ENCODE results near the gene BCL2A1.
"Not testable (repeated sequence)": the region's sequence is repeated elsewhere in the genome, so short reads cannot be mapped to it uniquely, and the experiment has no call there.

Gene BCL2A1

DNA sequence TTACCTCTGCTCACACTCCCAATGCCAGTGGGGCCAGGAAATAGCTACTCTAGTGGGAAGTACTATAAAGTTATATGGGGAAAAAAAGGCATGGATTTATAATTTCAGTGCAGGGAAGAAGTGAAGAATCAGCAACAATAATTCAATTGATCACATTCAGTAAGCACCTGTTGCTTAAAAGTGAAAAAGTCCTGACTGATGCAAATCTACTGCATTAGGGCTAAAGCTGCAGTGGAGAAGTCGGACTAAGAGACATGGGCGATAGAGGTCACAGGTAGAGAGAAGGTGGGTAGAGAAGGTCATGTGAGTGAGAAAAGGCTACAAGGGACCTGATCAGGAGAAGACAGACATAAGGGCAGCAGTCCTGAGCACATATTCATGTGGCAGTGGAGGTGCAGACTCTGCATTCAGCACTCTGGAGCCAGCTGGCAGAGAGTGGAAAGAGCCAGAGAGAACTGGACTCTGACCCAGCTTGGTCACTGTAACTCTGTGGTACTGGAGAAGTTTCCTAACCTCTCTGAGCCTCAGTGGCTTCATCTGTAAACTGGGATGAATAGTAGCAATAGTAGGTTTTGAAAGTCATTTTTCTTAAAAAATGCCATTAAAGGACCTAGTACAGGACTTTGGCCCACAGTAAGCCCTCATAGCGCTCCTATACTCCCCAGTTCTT, 17.6 kb upstream of the BCL2A1 start:
- no peak for DNase-seq

DNA sequence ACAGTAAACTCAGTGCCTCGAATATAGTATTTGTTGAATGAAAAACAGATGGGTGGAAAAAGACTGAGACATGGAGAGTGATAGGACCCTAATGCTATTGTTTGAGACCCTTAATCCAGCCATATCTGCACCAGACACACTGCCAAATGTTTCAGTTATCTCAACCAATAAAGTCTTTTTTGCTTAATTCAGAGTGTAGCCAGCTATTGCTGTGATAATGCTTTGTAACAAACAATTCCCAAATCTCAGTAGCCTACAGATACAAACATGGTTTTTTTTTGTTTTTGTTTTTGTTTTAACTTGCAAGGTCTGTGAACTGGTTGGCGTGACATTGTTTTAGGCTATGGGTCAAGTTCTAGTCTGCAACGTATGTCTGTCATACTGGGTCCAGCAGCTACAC, 17.0 kb upstream of the BCL2A1 start:
- no peak for DNase-seq

DNA sequence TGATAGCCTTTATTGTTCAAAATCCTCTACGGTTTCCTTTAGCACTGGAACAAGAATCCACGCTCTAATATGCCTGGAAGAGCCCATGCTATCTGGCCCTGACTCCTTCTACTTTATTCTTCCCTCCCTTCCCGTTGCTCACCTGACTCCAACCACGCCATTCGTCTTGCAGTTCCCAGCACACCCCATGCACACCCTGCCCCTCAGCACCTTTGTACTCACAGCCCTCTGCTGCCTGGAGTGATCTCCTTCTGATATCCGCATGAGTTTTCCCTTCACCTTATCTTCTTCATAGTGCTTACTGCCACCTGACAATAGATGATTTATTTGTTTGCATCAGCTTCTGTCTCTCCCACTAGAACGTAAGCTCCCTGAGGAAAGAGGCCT, 16.6 kb upstream of the BCL2A1 start:
- DNase-seq = no peak

DNA sequence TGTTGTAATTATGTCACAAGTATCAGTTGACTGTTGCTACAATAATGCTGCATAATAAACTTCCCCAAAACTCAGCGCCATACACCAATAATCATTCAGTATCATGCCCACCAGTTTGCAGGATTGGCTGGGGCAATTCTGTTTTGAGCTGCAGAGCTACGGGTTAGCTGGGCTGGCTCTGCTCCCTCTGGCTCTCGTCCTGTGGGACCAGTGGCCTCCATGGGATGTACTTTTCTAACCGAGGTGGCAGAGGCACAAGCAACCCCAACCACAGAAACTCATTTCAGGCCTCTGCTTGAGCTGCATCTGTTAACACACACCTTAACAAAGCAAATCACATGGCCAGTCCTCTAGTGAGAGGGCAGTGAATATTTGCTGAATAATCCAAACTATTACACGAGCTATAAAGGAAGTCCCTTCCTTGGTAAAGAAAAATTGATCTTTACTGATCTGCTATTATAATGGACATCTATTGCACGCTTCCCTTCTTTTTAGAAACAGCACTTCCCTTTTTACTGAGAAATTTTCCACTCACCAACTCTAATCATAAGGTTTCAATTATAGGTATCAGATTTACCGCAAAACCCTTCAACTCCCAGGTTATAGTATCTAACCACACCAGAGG, 10.9 kb upstream of the BCL2A1 start:
- DNase-seq = no peak

DNA sequence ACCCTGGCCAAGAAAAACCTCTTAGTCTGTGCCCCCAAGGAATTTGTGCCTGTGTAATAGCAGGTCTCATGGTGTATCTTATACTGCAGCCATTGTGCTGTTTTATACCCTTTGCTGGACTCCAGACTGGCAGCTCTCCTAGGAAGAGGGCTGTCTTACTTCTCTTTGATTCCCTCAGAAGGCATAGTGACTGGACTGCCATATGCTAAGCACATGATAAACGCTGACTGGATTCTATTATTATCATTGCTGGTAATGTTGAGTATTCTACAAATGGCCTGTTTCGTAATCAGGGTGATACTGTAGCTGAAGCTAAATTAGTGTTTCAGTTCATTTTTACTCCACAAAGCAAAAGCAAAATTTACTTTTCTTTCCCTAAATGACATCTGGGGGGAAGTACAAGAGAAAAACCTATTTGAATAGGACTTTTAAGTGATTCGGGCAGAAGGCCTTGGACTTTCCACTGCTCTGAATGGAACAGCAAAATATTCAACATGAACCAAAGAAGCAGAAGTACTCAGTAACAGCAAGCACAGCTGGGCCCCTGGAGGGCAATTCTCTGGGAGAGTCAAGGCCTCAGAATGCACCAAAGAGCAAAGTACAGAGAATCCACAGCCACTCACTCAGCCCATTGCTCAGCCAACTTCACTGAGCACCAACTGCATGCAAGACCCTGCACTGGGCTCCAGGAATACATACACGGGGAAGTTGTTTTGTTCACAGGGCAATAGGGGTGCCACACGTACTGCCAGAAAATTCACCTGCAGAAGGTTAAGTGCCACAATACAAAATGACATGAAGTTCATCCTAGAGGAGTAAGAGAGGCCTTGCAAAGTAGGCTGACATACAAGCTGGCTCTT, 7.9 kb upstream of the BCL2A1 start:
- peak; percentile 33 for DNase-seq

DNA sequence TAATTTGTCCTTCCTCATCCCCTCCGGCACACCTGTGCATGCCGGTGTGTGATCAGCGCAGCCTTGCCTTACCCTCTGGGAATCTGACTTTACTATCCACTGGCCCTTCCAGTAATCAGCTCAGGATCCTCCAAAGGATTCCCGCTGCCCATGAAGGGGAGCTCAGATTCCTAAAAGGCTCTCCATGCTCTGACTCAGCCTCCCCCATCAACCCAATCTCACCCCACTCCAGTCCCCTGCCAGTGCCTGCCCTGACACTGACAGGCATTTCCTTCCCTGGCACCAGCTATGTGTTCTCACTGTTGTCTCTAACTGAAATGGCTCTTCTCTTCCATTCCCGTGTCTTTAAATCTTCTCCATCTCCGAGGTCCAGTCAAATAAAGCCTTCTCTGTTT, 7.3 kb upstream of the BCL2A1 start:
- DNase-seq = no peak

DNA sequence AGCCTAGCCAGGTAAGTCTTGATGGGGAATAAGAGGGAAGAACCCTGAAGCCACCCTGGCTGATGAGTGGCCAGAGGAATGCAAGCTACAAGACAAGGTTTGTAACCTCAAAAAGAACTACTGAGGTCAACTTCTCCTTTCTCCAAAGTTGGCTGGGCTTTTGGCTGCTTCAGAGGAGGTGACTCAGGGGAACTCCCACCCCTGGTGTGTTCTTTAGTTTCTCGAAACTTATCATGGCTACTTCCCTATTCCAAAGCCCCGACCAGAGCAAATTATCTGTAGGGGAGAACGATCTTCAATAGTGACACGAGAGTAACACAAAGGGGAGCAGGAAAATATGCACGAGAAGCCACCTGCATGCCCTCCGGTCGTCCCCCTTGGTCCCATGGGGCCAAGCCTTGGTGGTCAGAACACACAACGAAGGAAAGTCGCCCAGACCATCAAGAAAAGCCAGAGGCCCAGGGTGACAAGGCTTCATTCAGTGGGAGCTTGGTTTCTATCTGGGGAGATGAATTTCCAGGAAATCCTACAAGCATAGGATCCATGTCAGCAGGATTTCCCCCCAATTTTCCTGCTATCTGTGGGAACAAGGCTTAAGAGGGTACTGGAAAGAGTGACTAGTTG, 6.5 kb upstream of the BCL2A1 start:
- no peak for DNase-seq

DNA sequence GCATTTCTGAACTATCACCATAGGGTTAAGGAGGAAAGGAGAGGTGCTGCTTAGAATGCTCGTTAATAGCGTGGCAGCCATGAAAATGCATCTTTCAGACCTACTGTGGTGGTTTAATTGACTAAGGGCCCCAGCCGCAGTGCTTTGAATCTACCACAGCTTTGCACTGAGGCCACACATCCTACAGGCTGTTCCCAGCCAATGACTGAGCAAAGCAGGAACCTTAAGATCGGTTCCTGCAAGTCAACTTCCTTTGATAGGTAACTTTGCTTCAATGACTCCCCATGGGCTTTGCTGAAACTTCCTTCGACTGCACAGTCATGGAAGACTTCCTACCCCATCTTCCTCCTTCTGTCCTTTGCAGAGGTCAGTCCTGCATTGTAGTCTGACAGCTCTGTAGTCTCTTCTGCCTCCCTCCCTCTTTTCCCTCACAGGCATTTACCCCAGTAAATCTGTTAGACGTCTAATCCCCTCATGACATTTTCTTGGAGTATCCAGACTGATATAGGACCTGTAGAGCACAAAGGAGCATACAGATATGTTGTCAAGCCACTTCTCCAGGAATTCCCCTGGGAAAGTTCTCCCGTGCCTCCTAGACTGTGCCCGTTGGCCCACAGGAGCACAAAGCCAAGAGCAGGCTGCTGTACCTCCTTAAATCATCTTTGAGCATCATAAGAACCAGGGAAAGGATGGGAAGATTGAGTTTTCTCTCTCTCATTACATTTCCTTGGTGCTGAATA, 2.6 kb upstream of the BCL2A1 start:
- DNase-seq = peak; percentile 70

DNA sequence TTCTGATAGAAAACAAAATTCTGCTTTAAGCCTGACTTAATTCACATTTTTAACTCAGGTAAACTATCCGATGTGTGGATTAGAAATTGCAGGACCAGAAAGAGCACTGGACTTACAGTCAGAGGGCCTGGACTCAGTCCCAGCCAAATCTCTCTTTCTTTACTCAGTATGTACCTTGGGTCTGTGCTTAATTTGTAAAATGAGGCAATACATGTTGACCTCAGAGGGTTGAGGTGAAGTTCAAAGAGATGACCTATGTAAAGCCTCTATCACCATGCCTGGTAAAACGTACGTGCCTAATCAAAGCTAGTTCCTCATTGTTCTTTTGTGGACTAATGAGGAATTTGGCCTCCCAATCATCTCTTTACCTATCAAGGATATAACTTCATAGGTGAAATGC, 1.9 kb upstream of the BCL2A1 start:
- no peak for DNase-seq

DNA sequence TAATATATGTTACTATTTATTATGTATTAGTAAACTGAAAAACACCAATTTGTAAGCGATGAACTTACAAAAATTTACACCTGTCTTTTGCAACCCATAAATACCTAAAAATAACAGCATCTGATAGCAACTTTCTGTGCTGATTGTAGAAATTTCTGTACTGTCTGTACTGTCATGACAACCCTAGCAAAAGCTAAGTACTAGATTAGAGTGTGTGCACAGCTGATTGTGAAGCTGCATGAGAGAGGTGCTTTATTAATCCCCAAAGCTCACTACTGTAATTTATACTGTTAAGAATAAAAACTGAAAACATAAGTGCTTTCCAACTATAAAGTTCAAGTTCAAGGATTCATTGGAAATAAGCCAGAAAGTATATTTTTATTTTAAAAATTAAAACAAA, 815 bp downstream of the BCL2A1 start:
- DNase-seq = no peak

DNA sequence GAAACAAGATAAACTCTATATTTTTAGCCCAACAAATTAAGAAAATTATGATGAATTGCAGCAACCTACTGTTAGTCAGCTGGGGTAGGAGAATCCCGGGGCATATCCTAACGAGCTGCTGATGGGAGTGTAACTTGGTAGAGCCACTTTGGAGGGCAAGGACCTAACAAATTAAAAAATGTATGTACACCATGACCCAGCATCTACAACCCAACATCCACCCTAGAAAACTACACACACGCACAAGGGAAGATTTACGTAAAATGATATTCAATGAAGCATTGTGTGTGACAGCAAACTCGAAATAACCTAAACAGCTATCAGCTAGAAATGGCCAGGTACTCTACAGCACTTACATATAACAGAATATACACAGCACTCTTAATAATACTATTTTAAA, 1.9 kb downstream of the BCL2A1 start:
- DNase-seq = no peak

DNA sequence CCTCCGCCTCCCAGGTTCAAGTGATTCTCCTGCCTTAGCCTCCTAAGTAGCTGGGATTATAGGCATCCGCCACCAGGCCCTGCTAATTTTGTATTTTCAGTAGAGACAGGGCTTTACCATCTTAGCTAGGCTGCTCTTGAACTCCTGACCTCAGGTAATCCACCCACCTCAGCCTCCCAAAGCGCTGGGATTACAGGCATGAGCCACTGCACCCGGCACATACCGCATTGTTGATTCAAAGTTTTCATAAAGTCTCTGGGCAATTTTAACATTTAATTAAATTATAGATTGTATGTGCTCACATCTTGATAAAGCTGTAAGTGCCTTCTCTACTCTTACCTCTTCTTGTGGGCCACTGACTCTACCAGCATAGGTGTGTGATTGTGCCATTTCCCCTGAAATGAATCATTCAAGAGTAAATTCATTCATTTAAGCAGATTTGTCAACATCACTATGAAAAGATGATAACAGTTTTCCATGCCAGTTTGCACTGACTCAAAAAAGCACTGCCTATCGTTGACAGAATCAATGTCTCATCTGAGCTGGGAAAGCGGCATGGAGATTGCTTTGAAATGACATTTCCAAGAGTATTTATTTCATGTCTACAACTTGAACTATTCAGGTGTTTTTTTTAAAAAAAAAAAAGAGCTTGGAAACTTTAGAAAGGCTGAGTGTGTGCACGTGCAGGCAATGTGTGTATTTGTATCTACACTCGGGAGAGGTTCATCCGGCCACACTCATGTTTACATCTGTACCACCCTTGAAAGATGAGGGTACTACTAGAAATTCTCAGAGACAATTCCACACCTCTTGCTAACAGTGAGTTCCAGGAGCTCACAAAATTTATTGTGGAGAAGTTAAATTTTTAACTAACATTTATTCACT, 3.5 kb downstream of the BCL2A1 start:
- DNase-seq = peak; percentile 56

DNA sequence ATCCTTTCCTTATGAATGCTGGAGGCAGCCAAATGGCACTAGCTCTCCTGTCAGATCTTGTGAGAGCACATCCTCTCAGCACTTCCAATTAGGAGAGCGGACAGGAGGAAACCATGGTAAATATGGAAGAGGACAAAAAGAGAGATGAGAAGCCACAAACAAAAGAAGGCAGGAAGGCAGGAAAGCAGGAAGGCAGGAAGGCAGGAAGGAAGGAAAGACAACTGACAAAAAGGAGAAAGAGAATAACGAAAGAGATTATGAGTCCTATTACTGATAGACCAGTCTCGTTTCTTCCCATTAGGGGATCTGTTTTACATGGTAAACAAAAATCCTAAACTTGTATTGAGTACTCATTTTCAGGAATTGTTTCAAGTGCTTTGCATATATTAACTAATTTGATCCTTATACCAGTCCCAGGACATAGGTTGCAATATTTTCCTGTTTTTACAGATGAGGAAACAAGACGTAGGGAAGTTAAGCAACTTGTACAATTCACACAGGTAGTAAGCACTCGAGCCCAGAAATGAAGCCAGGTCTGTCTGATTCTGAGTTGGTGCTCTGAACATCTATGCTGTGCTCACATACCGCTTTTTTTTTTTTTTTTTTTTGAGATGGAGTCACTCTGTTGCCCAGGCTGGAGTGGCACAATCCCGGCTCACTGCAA, 4.2 kb downstream of the BCL2A1 start:
- no peak for DNase-seq

DNA sequence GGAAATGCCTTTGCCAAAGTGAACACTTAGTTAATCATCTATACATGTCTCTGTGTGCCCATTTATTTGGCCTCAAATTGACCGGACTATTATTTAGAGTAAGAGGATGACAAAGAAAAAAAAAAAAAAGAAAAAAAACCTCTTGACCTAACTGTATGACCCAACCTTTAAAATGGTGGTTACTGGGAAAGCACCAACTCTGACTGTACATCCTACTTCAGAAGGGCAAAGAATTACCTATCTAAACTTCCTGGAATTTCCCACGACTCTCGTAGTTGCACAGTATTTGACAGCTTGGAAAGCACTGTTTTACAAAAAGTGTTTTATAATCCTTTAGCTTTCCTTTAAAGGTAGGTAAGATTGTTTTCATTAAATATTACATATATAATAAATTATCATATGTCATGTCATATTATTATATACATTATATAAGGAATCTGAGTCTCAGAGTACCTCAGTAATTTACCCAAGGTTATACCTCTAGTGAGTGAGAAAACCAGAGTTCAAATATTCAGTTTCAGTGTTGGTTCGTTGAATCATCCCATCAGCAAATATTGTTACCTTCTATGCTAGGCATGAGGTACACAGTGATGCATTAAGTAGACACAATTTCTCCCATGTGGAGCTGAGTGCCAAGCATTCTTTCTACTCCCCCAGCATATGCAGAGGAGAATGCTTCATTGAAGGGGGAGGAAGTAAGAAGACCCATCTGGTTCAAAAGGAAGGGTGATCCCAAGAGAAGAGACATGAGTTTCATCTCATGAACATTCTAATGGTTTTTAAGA, 5.0 kb downstream of the BCL2A1 start:
- DNase-seq = no peak

DNA sequence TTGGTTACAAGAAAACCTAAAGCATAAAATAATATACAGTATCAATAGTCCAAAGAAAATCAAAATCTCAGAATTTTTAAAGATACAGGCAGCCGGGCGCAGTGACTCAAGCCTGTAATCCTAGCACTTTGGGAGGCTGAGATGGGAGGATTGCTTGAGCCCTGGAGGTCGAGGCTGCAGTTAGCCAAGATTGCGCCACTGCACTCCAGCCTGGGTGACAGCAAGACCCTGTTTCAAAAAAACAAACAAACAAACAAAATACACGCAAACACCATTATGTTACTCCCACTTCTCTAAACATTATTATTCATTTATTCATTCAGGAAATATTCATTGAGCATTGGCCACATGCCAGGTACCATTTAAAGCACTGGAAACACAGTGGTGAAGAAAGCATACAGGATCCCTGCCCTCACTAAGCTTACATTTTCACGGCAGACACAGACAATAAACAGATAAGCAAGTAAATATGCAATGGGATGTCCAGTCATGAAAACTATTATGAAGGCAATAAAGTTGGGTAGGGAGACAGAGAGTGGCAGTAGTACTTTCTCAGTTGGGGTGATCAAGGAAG, 6.7 kb downstream of the BCL2A1 start:
- no peak for DNase-seq

DNA sequence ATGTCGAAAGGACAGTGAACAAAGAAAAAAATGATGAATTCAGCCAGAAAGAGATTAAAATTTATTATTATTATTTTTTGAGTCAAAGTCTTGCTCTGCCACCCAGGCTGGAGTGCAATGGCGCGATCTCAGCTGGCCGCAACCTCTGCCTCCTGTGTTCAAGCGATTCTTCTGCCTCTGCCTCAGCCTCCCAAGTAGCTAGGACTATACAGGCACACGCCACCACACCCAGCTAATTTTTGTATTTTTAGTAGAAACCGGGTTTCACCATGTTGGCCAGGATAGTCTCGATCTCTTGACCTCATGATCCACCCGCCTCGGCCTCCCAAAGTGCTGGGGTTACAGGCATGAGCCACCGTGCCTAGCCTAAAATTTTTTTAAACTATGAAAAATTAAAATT, 8.1 kb downstream of the BCL2A1 start:
- not testable (repeated sequence) for DNase-seq

DNA sequence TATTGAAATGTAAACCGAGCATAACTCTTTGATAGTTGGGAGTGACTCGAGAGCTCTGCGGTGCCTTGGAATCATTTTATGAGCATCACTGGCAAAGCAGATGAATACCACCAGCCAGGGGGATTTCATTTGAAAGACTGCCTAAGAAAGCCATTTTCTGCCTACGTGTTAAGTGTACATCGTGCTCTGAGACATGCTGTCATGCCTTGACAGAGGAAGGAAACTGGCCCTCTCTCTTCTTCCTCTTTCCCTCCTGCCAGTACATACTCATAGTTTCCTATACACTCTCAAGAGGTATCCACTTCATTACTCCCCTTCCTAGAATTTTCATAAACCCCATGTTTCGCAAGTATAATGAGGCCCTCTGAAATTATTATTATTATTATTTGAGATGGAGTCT, 8.8 kb downstream of the BCL2A1 start:
- no peak for DNase-seq

DNA sequence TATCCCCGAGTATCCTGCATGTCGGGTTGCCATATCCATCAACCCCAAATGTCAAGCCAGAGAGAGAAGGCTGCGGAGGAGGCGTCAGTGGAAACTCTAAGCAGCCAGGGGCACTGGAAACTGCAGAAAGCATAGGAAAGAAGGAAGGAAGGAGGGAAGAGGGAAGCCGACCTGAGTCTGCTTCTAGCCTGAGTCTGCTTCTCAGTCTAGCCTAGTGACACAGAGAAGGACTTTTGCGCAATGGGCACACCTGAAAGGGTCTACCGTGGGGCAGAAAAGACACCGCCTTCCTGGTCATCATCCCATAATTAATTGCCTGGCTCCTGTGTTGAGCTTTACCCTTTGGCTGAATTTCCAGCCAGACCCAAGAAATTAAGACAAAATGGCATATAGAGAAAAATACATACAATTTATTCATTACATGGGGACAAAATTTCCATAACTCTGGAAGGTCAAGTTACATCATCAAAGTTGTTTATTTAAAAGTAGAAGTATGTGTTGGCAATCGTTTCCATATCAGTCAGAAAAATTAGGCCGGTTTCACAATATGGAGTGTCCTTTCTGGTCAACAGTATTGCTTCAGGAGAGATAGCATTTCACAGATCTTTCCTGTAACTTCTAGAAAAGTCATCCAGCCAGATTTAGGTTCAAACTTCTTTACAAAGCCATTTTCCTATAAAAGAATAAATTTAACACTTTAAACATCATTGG, 10.3 kb downstream of the BCL2A1 start:
- no peak for DNase-seq

DNA sequence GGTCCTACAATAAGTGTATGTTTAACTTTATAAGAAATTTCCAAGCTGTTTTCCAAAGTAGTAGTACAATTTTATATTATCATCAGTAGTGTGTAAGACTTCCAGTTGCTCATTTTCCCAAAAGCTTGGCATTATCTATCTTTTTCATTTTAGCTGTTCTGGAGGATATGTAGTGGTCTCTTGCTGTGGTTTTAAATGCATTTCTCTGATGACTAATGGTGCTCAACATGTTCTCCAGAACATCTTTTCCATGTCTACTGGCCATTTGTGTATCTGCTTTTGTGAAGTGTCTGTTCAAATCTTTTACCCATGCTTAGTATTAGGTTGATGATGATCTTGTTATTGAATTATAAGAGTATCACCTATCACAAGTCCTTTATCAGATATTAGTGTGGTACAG, 13.3 kb downstream of the BCL2A1 start:
- DNase-seq = no peak

All from stimulated activated CD4-positive, alpha-beta T cell treated with anti-CD3 and anti-CD28 coated beads, Interleukin-15, amount 100 ng/mL, for 24 hours (primary cell).